NCI-H748 (cell line): ENCODE data around the gene RXYLT1.
"Not testable (repeated sequence)": the region's sequence is repeated elsewhere in the genome, so short reads cannot be mapped to it uniquely, and the experiment has no call there.

Source experiments
- DNase-seq: peaks from one replicate; lab custom pipeline; 2025; ENCODE audit not compliant: unreplicated experiment; lab: John Stamatoyannopoulos, UW

RXYLT1 gene

GRCh38 chr12:63841571-63841970 is 61.9 kb downstream of the RXYLT1 start:
- no peak for DNase-seq

- DNase-seq = not testable (repeated sequence)
Observed at GRCh38 chr12:63842750-63843149, 63.0 kb downstream of the RXYLT1 start.

GRCh38 chr12:63843254-63843720 is 63.6 kb downstream of the RXYLT1 start:
- peak; percentile 93 for DNase-seq

GRCh38 chr12:63843721-63844390 is 64.1 kb downstream of the RXYLT1 start:
- peak; percentile 100 for DNase-seq

- DNase-seq = peak; percentile 73
Observed at GRCh38 chr12:63844391-63845341, 65.0 kb downstream of the RXYLT1 start, which contains the start of gene SRGAP1. TSS of gene SRGAP1 (plus strand) at chr12:63844700. CDS start at chr12:63844817, 117 bp downstream.

GRCh38 chr12:63845726-63846125 is 66.0 kb downstream of the RXYLT1 start:
- DNase-seq = peak; percentile 65

GRCh38 chr12:63846238-63846967 is 66.7 kb downstream of the RXYLT1 start:
- peak; percentile 64 for DNase-seq

GRCh38 chr12:63848450-63848849 is 68.7 kb downstream of the RXYLT1 start:
- DNase-seq = no peak

GRCh38 chr12:63849106-63849620 is 69.5 kb downstream of the RXYLT1 start:
- no peak for DNase-seq

- no peak for DNase-seq
Observed at GRCh38 chr12:63849641-63850040, 69.9 kb downstream of the RXYLT1 start.

GRCh38 chr12:63853978-63854377 is 74.3 kb downstream of the RXYLT1 start:
- DNase-seq = no peak

- no peak for DNase-seq
Observed at GRCh38 chr12:63855299-63855698, 75.6 kb downstream of the RXYLT1 start.

GRCh38 chr12:63857771-63858670 is 78.3 kb downstream of the RXYLT1 start:
- no peak for DNase-seq
